ENCODE results near the gene OSBPL2. TPM values are rescaled to one million over a fixed set of nuclear protein-coding genes. Genes with fewer than 3 reads are reported as not detected.

Gene OSBPL2
- total RNA-seq, 2 donors from 2014 or later, result 46.7 to 50.3 TPM

GRCh38 chr20:62222972-62223371 is 15.3 kb upstream of the OSBPL2 start:
- WGBS, 2 experiments (ENCODE audit: insufficient coverage in 1 of 2, insufficient read length in 1 of 2), result 83 to 93% methylated on average over 9 to 13 of the region's 13 CpGs

GRCh38 chr20:62223571-62223970 is 14.8 kb upstream of the OSBPL2 start:
- no peaks in the 10 kb centered on the region for H3K9me3 Mint-ChIP-seq
- TF ChIP-seq, protein P1, sequence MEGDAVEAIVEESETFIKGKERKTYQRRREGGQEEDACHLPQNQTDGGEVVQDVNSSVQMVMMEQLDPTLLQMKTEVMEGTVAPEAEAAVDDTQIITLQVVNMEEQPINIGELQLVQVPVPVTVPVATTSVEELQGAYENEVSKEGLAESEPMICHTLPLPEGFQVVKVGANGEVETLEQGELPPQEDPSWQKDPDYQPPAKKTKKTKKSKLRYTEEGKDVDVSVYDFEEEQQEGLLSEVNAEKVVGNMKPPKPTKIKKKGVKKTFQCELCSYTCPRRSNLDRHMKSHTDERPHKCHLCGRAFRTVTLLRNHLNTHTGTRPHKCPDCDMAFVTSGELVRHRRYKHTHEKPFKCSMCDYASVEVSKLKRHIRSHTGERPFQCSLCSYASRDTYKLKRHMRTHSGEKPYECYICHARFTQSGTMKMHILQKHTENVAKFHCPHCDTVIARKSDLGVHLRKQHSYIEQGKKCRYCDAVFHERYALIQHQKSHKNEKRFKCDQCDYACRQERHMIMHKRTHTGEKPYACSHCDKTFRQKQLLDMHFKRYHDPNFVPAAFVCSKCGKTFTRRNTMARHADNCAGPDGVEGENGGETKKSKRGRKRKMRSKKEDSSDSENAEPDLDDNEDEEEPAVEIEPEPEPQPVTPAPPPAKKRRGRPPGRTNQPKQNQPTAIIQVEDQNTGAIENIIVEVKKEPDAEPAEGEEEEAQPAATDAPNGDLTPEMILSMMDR (conservative IDR thresholded peaks at IDR 0.05), result no peak

More at GRCh38 chr20:62222972-62223371, 15.3 kb upstream of the OSBPL2 start:
- Histone ChIP-seq H3K36me3 (ENCODE audit: control insufficient read depth, insufficient read depth, low read length) (no peaks in the 10 kb centered on the region), H3K4me3 (ENCODE audit: low read length) (no peak overlapping the region), H3K27me3 (ENCODE audit: control insufficient read depth, insufficient read depth, low read length, poor library complexity, severe bottlenecking) (peaks cover 80% of the 10 kb centered on the region), H3K9me3 (ENCODE audit: control insufficient read depth, low read length) (no peaks in the 10 kb centered on the region), H3K27ac (ENCODE audit: low read depth, low read length) (no peak overlapping the region), H3K9ac (ENCODE audit: extremely low read depth, low read length, poor library complexity, severe bottlenecking) (no peak overlapping the region), H3K4me1 (ENCODE audit: control insufficient read depth, insufficient read depth, low read length) (peaks cover 4% of the 10 kb centered on the region)
- Mint-ChIP-seq H3K4me1 (peaks cover 3% of the 10 kb centered on the region), H3K36me3 (ENCODE audit: low read depth) (no peaks in the 10 kb centered on the region), H3K27ac (no peak overlapping the region), H3K9me3 (no peaks in the 10 kb centered on the region), H3K27me3 (ENCODE audit: insufficient read depth) (peaks cover 70% of the 10 kb centered on the region), H3K4me3 (no peak overlapping the region)
- TF ChIP-seq, protein P1 (conservative IDR thresholded peaks at IDR 0.05), result no peak
- DNase-seq, result no peak

GRCh38 chr20:62224113-62224855 is 14.0 kb upstream of the OSBPL2 start:
- Mint-ChIP-seq H3K4me1 (peaks cover 3% of the 10 kb centered on the region), H3K27me3 (ENCODE audit: insufficient read depth) (peaks cover 57% of the 10 kb centered on the region), H3K36me3 (ENCODE audit: low read depth) (no peaks in the 10 kb centered on the region), H3K9me3 (no peaks in the 10 kb centered on the region), H3K4me3 (no peak overlapping the region), H3K27ac (no peak overlapping the region)
- TF ChIP-seq, protein P1 (conservative IDR thresholded peaks at IDR 0.05), result no peak
- Histone ChIP-seq H3K9ac (ENCODE audit: extremely low read depth, low read length, poor library complexity, severe bottlenecking) (no peak overlapping the region), H3K27me3 (ENCODE audit: control insufficient read depth, insufficient read depth, low read length, poor library complexity, severe bottlenecking) (peaks cover 67% of the 10 kb centered on the region), H3K4me1 (ENCODE audit: control insufficient read depth, insufficient read depth, low read length) (peaks cover 3% of the 10 kb centered on the region), H3K4me3 (ENCODE audit: low read length) (no peak overlapping the region), H3K36me3 (ENCODE audit: control insufficient read depth, insufficient read depth, low read length) (no peaks in the 10 kb centered on the region), H3K27ac (ENCODE audit: low read depth, low read length) (no peak overlapping the region), H3K9me3 (ENCODE audit: control insufficient read depth, low read length) (no peaks in the 10 kb centered on the region)
- no peak for DNase-seq
- 76 to 86% methylated on average over 9 to 19 of the region's 21 CpGs for WGBS, 2 experiments (ENCODE audit: insufficient coverage in 1 of 2, insufficient read length in 1 of 2)

More at GRCh38 chr20:62223571-62223970, 14.8 kb upstream of the OSBPL2 start:
- peaks cover 4% of the 10 kb centered on the region for H3K4me1 ChIP-seq (ENCODE audit: control insufficient read depth, insufficient read depth, low read length)
- H3K36me3 ChIP-seq (ENCODE audit: control insufficient read depth, insufficient read depth, low read length), result no peaks in the 10 kb centered on the region
- no peaks in the 10 kb centered on the region for H3K9me3 ChIP-seq (ENCODE audit: control insufficient read depth, low read length)
- H3K9ac ChIP-seq (ENCODE audit: extremely low read depth, low read length, poor library complexity, severe bottlenecking), result no peak overlapping the region
- Mint-ChIP-seq H3K27ac (no peak overlapping the region), H3K36me3 (ENCODE audit: low read depth) (no peaks in the 10 kb centered on the region), H3K4me3 (no peak overlapping the region), H3K4me1 (peaks cover 3% of the 10 kb centered on the region), H3K27me3 (ENCODE audit: insufficient read depth) (peaks cover 64% of the 10 kb centered on the region)
- peaks cover 74% of the 10 kb centered on the region for H3K27me3 ChIP-seq (ENCODE audit: control insufficient read depth, insufficient read depth, low read length, poor library complexity, severe bottlenecking)
- 85 to 87% methylated on average over 7 to 9 of the region's 9 CpGs for WGBS, 2 experiments (ENCODE audit: insufficient coverage in 1 of 2, insufficient read length in 1 of 2)
- no peak overlapping the region for H3K27ac ChIP-seq (ENCODE audit: low read depth, low read length)
- no peak overlapping the region for H3K4me3 ChIP-seq (ENCODE audit: low read length)
- no peak for DNase-seq
